Fibroblast of lung (primary cell): ENCODE data around the gene TMEM212. TPM values are rescaled to one million over a fixed set of nuclear protein-coding genes. Genes with fewer than 3 reads are reported as not detected.
A peak's percentile ranks its signal among the peaks of the same experiment; 100 is the strongest.

ENCODE experiments used
- DNase-seq, 2 donors: peaks; one replicate each; pipeline versions ENCODE4 v3.0.0 to v3.0.0-alpha.2; 2010; ENCODE audit warnings: low read depth in 2 of 2
- H2AFZ ChIP-seq: 2 replicates; pipeline ENCODE4 v1.5.1; 2012; ENCODE audit warnings: low read length, control low read depth, inconsistent platforms
- H3K27ac ChIP-seq: 2 replicates; pipeline ENCODE4 v1.5.1; 2011; ENCODE audit warnings: low read length, control low read depth; ENCODE audit not compliant: insufficient read depth
- H3K27me3 ChIP-seq: 2 replicates; pipeline ENCODE4 v1.5.1; 2011; ENCODE audit warnings: mild to moderate bottlenecking, low read length; ENCODE audit not compliant: control insufficient read depth, insufficient read depth
- H3K36me3 ChIP-seq: 2 replicates; pipeline ENCODE4 v1.5.1; 2011; ENCODE audit warnings: low read length; ENCODE audit not compliant: control insufficient read depth, insufficient read depth
- H3K4me1 ChIP-seq: 2 replicates; pipeline ENCODE4 v1.5.1; 2011; ENCODE audit warnings: low read length; ENCODE audit not compliant: control insufficient read depth, insufficient read depth; ENCODE audit errors: extremely low read depth
- H3K4me2 ChIP-seq: 2 replicates; pipeline ENCODE4 v1.5.1; 2011; ENCODE audit warnings: low read length, control low read depth; ENCODE audit not compliant: insufficient read depth; ENCODE audit errors: extremely low read depth
- H3K4me3 ChIP-seq, 4 experiments: fragments of 200-600 bp in 1 of 4; sonication (generic) in 1 of 4; replicated peaks in 1 of 4; 2 replicates each; pipeline ENCODE4 v1.5.1; 2011 to 2016; ENCODE audit warnings: low read length in 4 of 4, low read depth in 3 of 4, mild to moderate bottlenecking in 3 of 4, control low read depth in 2 of 4, inconsistent platforms in 1 of 4, mixed read lengths in 1 of 4; ENCODE audit not compliant: insufficient read depth in 1 of 4; ENCODE audit errors: control extremely low read depth in 1 of 4
- H3K79me2 ChIP-seq: 2 replicates; pipeline ENCODE4 v1.5.1; 2012; ENCODE audit warnings: mild to moderate bottlenecking, low read length, inconsistent platforms; ENCODE audit not compliant: control insufficient read depth, insufficient read depth
- H3K9ac ChIP-seq: 2 replicates; pipeline ENCODE4 v1.5.1; 2011; ENCODE audit warnings: mild to moderate bottlenecking, low read length, control low read depth; ENCODE audit not compliant: insufficient read depth
- H3K9me3 ChIP-seq: 2 replicates; pipeline ENCODE4 v1.5.1; 2012; ENCODE audit warnings: low read depth, low read length; ENCODE audit not compliant: control insufficient read depth, insufficient read depth
- H4K20me1 ChIP-seq: 2 replicates; pipeline ENCODE4 v1.5.1; 2011; ENCODE audit warnings: low read length; ENCODE audit not compliant: control insufficient read depth, insufficient read depth; ENCODE audit errors: extremely low read depth
- EZH2 ChIP-seq: IDR thresholded peaks from 2 replicates; pipeline ENCODE4 v1.5.1; 2012; ENCODE audit warnings: low read length, control low read depth, mild to moderate bottlenecking; ENCODE audit errors: missing control alignments
- polyA plus RNA-seq, 2 donors: library from polyadenylated mRNA; depleted of rRNA in 1 of 2; stranded (reverse) in 1 of 2; unstranded in 1 of 2; fragments of >200 nt; gene quantifications; 2 replicates each; pipeline ENCODE4 v1.2.1, GENCODE V29; 2011 to 2012; ENCODE audit warnings: missing spikeins in 1 of 2
- total RNA-seq: library from RNA; depleted of rRNA; stranded (reverse); fragments of >200 nt; gene quantifications from 2 replicates; pipeline ENCODE4 v1.2.1, GENCODE V29; 2014
- TF ChIP-seq, protein P1 (sequence below), 2 donors: IDR thresholded peaks in 1 of 2; conservative IDR thresholded peaks in 1 of 2; 1 replicate in 1 of 2; 2 replicates in 1 of 2; pipeline ENCODE4 v1.5.1; 2011 to 2012; ENCODE audit warnings: low read length in 2 of 2, control low read depth in 1 of 2, inconsistent platforms in 1 of 2, low read depth in 1 of 2, mild to moderate bottlenecking in 1 of 2

TMEM212 gene
- total and polyA plus RNA-seq, 2 donors (not counting 1 experiment from before 2014, with no cell fraction given), result not detected

DNA sequence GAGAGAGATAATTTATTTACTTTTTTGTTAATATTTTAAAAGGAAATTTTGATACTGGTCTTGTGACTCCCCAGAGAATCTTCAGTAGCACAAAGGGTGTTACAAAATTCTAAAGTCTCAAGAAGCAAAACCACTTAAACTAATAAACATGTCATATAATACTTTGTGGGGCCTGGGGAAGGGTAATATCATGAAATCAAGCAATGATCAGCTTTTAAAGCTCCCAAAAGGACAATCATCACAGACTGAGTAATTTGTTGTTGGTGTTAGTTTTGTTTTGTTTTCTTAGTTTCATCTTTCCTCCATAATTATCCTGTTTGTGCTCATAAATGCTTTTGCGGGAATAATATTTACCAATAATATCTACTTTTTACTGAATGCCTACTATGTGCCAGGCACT is 55.0 kb downstream of the TMEM212 start:
- Histone ChIP-seq H3K79me2 (no peaks in the 10 kb centered on the region), H3K4me3 (no peak overlapping the region), H3K27ac (no peak overlapping the region), H3K9ac (no peak overlapping the region), H3K36me3 (no peaks in the 10 kb centered on the region), H3K27me3 (no peaks in the 10 kb centered on the region), H4K20me1 (no peaks in the 10 kb centered on the region), H3K4me2 (no peak overlapping the region), H2AFZ (no peak overlapping the region), H3K4me1 (no peaks in the 10 kb centered on the region), H3K9me3 (no peaks in the 10 kb centered on the region)
- TF ChIP-seq, protein P1, sequence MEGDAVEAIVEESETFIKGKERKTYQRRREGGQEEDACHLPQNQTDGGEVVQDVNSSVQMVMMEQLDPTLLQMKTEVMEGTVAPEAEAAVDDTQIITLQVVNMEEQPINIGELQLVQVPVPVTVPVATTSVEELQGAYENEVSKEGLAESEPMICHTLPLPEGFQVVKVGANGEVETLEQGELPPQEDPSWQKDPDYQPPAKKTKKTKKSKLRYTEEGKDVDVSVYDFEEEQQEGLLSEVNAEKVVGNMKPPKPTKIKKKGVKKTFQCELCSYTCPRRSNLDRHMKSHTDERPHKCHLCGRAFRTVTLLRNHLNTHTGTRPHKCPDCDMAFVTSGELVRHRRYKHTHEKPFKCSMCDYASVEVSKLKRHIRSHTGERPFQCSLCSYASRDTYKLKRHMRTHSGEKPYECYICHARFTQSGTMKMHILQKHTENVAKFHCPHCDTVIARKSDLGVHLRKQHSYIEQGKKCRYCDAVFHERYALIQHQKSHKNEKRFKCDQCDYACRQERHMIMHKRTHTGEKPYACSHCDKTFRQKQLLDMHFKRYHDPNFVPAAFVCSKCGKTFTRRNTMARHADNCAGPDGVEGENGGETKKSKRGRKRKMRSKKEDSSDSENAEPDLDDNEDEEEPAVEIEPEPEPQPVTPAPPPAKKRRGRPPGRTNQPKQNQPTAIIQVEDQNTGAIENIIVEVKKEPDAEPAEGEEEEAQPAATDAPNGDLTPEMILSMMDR (conservative IDR thresholded peaks at IDR 0.05 in 1 of 2, IDR thresholded peaks at IDR 0.05 in 1 of 2; ENCODE audit: low read depth in 1 of 2, low read length in 2 of 2), result no peak
- TF ChIP-seq EZH2, result no peak
- no peak for DNase-seq

DNA sequence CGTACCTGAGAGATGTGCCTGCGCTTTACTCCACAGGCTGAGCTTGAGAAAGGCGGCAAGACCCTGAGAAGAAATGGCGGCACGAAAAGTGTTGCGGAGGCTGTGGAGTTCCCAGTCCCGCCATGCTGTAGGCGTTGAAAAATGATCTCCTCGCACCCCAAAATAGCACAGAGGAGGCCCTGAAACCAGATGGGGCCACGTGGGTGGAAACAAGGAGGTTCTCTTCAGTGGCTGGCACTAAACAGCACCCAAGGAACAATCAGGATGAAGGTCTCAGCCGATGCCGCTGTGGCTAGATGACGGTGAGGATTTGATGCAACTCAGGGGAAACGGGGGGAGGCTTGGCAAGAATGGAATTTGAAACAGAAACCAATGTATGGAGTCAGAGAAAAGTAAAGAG is 57.3 kb downstream of the TMEM212 start:
- Histone ChIP-seq H3K36me3 (no peaks in the 10 kb centered on the region), H3K9me3 (no peaks in the 10 kb centered on the region), H4K20me1 (no peaks in the 10 kb centered on the region), H3K4me3 (no peak overlapping the region), H3K4me2 (no peak overlapping the region), H3K27ac (no peak overlapping the region), H3K27me3 (no peaks in the 10 kb centered on the region), H2AFZ (no peak overlapping the region), H3K9ac (no peak overlapping the region), H3K4me1 (no peaks in the 10 kb centered on the region), H3K79me2 (no peaks in the 10 kb centered on the region)
- no peak for TF ChIP-seq EZH2
- TF ChIP-seq, protein P1 (conservative IDR thresholded peaks at IDR 0.05 in 1 of 2, IDR thresholded peaks at IDR 0.05 in 1 of 2; ENCODE audit: low read depth in 1 of 2, low read length in 2 of 2), result no peak
- DNase-seq, result no peak

DNA sequence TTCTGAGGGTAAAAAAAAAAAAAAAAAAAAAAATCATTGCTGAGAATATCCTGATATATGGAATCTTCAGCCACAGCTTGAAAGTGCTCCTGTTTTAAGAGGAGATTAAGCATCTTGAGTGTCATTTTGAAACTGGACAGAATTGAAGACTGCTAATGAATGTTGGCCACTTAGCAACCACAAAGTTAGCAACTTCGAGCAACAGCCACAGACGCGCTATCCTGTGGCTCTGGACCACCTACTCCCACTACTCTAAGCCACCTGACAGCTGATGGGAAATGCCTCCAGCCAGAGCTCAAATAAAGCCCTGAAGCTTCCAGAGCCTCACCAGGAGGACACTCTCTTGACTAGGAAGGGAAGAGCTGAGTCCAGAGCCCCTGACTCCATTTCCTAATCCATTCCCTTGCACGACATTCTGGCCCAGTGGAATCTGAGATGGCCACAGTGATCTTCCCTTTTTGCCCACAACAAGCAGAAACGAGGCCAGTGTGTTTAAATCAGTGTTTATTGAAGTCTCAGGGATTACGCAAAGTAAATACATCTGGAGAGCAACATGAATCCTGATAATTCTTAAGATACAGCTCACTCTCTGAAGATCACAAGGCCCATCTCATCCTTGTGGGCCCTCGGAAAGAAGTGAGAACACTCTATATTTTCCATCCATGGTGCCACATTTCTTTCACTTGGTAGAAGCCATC is 58.6 kb downstream of the TMEM212 start:
- H3K27me3 ChIP-seq, result no peaks in the 10 kb centered on the region
- H2AFZ ChIP-seq, result no peak overlapping the region
- H4K20me1 ChIP-seq, result no peaks in the 10 kb centered on the region
- H3K9ac ChIP-seq, result no peak overlapping the region
- H3K4me2 ChIP-seq, result no peak overlapping the region
- H3K4me3 ChIP-seq, result no peak overlapping the region
- peak in 1 of 2 donors; percentile 43 for DNase-seq
- no peak overlapping the region for H3K27ac ChIP-seq
- H3K9me3 ChIP-seq, result no peaks in the 10 kb centered on the region
- no peak for TF ChIP-seq EZH2
- TF ChIP-seq, protein P1 (conservative IDR thresholded peaks at IDR 0.05 in 1 of 2, IDR thresholded peaks at IDR 0.05 in 1 of 2; ENCODE audit: low read depth in 1 of 2, low read length in 2 of 2), result no peak
- H3K79me2 ChIP-seq, result no peaks in the 10 kb centered on the region
- no peaks in the 10 kb centered on the region for H3K4me1 ChIP-seq
- no peaks in the 10 kb centered on the region for H3K36me3 ChIP-seq
